UCSD-AML1 (cell line): ENCODE data around the gene CHD9.
"Not testable (repeated sequence)": the region's sequence is repeated elsewhere in the genome, so short reads cannot be mapped to it uniquely, and the experiment has no call there.

Experiments
- DNase-seq: peaks from one replicate; lab custom pipeline; 2025; ENCODE audit not compliant: unreplicated experiment; lab: John Stamatoyannopoulos, UW

The CHD9 gene

GRCh38 chr16:53054670-53055485 lies at the start of gene CHD9:
Gene CHD9, plus strand, starts transcription at chr16:53054991. Its CDS starts 101,099 bp downstream, at chr16:53156090.
- peak; percentile 91 for DNase-seq

DNA sequence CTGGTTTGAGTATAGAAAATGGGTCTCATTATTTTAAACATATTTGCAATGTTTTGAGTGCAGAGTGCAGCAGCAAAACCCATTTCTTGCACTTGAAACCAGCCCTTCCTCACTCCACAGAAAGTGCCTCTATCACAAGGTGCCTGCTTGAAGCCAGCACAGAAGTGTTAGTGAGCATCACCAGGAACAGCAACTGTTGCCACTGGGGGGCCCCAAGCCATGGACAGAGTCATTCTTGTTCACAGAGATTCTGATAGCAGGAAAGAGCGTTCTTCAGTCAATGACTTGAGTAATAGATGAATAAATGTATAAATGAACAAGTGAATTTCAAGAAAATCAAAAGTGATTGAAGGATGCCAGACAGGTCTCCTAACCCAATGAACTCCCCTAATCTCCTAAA lies 47.7 kb upstream of the CHD9 start:
- DNase-seq: no peak

- no peak for DNase-seq
Observed at GRCh38 chr16:53014287-53014686, 40.5 kb upstream of the CHD9 start.

- no peak for DNase-seq
Observed at GRCh38 chr16:53018834-53019416, 35.9 kb upstream of the CHD9 start.

GRCh38 chr16:53022374-53022773 lies 32.4 kb upstream of the CHD9 start:
- DNase-seq: peak; percentile 20

DNA sequence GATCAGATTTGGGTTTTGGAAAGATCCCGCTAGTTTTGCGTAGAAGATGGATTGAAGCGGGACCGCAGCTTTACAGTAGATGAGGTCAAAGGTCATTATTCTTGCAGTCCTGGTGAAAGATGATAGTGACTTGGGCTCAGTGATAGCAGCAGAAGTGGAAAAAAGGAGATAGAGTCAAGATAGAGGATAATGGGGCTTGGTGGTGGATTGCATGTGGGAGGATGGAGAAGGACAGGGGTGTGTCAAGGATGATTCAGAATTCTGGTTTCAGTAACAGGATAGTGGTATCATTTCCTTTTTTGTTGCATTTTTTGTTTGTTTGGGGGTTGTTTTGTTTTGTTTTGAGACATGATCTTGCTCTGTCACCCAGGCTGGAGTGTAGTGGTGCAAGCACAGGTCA lies 30.7 kb upstream of the CHD9 start:
- no peak for DNase-seq

GRCh38 chr16:53029971-53030370 lies 24.8 kb upstream of the CHD9 start:
- no peak for DNase-seq

- no peak for DNase-seq
Observed at GRCh38 chr16:53031323-53031942, 23.4 kb upstream of the CHD9 start.

GRCh38 chr16:53034306-53034705 lies 20.5 kb upstream of the CHD9 start:
- no peak for DNase-seq

GRCh38 chr16:53035176-53035942 lies 19.4 kb upstream of the CHD9 start:
- no peak for DNase-seq

- no peak for DNase-seq
Observed at GRCh38 chr16:53036066-53036465, 18.7 kb upstream of the CHD9 start.

GRCh38 chr16:53036711-53037110 lies 18.1 kb upstream of the CHD9 start:
- DNase-seq: not testable (repeated sequence)

DNA sequence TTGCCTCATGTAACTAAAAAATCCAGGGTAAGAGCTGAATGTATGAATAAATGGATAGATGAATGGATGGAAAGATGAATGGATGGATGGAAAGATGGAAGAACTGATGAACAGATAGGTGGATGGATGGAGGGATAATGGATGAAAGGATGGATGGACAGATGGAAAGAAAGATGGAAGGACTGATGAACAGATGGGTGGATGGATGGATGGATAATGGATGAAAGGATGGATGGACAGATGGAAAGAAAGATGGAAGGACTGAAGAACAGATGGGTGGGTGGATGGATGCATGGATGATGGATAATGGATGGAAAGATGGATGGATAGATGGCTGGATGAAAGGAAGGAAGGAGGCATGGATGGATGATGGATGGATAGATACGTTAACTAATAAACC lies 14.0 kb upstream of the CHD9 start:
- no peak for DNase-seq

GRCh38 chr16:53041320-53042051 lies 13.3 kb upstream of the CHD9 start:
- DNase-seq: peak; percentile 56

- no peak for DNase-seq
Observed at GRCh38 chr16:53042235-53042701, 12.5 kb upstream of the CHD9 start.

DNA sequence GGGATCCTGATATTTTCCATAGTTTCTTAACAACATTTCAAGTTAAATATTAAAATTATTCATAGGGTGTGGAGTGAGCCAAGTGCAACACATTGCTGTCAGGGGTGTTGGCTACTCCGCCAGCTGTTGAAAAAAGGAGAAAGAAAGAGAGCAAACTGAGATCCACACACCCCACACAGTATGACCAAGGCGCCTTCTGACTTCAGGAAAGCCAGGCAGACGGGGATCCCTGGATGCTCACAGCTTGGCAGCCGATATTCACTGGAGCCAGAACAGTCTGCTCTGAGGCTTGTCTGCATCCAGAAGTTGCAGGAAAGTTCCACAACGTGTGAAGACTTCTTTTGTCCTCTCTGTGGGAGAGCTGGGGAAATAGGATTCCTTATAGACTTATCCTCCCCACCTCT lies 11.4 kb upstream of the CHD9 start:
- no peak for DNase-seq

DNA sequence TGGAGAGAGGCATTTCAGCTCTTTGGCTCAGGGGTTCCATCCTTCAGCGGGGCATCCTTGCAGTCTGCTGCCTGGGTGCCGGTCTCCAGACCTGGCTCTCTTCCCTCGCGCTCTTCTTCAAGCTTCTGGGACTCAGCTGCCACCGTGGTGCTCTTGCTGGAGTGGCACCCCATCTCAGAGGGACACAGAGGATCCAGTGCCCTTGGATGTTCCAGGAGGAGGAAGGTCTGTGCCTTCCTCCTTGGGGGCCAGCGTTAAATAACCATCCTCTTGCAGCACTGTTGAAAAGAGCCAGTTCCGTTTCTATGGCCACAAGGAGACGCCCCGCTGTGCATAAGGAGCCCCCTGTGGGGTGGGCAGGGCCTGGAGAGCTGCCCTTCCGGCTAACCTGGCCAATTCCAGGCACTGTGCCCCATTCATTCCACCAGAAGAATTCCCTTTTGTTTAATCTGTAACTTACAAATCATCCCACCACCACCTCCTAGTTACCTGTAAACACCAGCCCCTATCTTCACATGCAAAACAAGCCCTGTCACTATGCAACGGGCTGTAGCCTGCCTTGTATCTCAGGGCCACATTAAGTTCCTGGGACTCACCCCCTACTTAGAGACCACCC lies 10.7 kb upstream of the CHD9 start:
- DNase-seq: no peak

- no peak for DNase-seq
Observed at GRCh38 chr16:53045341-53046220, 9.2 kb upstream of the CHD9 start.

GRCh38 chr16:53047515-53047914 lies 7.3 kb upstream of the CHD9 start:
- not testable (repeated sequence) for DNase-seq
